DOHH2 (cell line): Measurements from ENCODE around the gene ERC2.

ENCODE experiments used
- H3F3A ChIP-seq: fragments of 200-600 bp; sonication (generic), shearing (Covaris generic); 2 replicates; pipeline ENCODE4 v1.6.0; 2016; ENCODE audit warnings: antibody characterized with exemption, mild to moderate bottlenecking; ENCODE audit not compliant: control insufficient read depth, insufficient read depth
- H3K27ac ChIP-seq: fragments of 200-600 bp; sonication (generic); 2 replicates; pipeline ENCODE4 v1.5.1; 2014; ENCODE audit warnings: low read depth, mild to moderate bottlenecking, low read length, moderate library complexity
- H3K27me3 ChIP-seq: fragments of 200-600 bp; sonication (generic); 2 replicates; pipeline ENCODE4 v1.6.1; 2014; ENCODE audit warnings: mild to moderate bottlenecking, low read length, mixed read lengths; ENCODE audit not compliant: control insufficient read depth
- H3K36me3 ChIP-seq: fragments of 200-600 bp; sonication (generic); 2 replicates; pipeline ENCODE4 v1.6.1; 2014; ENCODE audit warnings: mild to moderate bottlenecking, low read length, moderate library complexity, mixed read lengths; ENCODE audit not compliant: control insufficient read depth
- H3K4me1 ChIP-seq: fragments of 200-600 bp; sonication (generic); 2 replicates; pipeline ENCODE4 v1.6.1; 2014; ENCODE audit warnings: mild to moderate bottlenecking, low read length, mixed read lengths; ENCODE audit not compliant: control insufficient read depth
- H3K4me2 ChIP-seq: fragments of 200-600 bp; sonication (generic); 2 replicates; pipeline ENCODE4 v1.6.0; 2014; ENCODE audit warnings: mild to moderate bottlenecking, low read length, moderate library complexity
- H3K4me3 ChIP-seq: fragments of 200-600 bp; sonication (generic); 2 replicates; pipeline ENCODE4 v1.5.1; 2014; ENCODE audit warnings: mild to moderate bottlenecking, low read length, mixed read lengths
- H3K79me2 ChIP-seq: fragments of 200-600 bp; sonication (generic); 2 replicates; pipeline ENCODE4 v1.6.1; 2014; ENCODE audit warnings: mild to moderate bottlenecking, low read length, mixed read lengths; ENCODE audit not compliant: control insufficient read depth
- H3K9me2 ChIP-seq: fragments of 200-600 bp; sonication (generic); replicated peaks from 2 replicates; pipeline ENCODE4 v1.6.1; 2014; ENCODE audit warnings: mild to moderate bottlenecking, low read length, mixed read lengths; ENCODE audit not compliant: control insufficient read depth
- H3K9me3 ChIP-seq: fragments of 200-600 bp; sonication (generic); 2 replicates; pipeline ENCODE4 v1.6.1; 2014; ENCODE audit warnings: antibody characterized with exemption, low read length, mixed read lengths; ENCODE audit not compliant: control insufficient read depth, insufficient read depth
- H4K20me1 ChIP-seq: fragments of 200-600 bp; sonication (generic); 2 replicates; pipeline ENCODE4 v1.6.0; 2014; ENCODE audit warnings: low read depth, mild to moderate bottlenecking, antibody characterized with exemption, low read length, moderate library complexity; ENCODE audit not compliant: control insufficient read depth, insufficient read depth
- CTCF ChIP-seq: fragments of 200-600 bp; sonication (generic); IDR thresholded peaks from one replicate; pipeline ENCODE4 v1.5.1; 2014; ENCODE audit warnings: antibody characterized with exemption, mild to moderate bottlenecking, low read depth, low read length; ENCODE audit not compliant: poor library complexity, severe bottlenecking
- EZH2phosphoT487 ChIP-seq: fragments of 200-600 bp; sonication (generic); IDR thresholded peaks from 2 replicates; pipeline ENCODE4 v1.6.1; 2017; ENCODE audit warnings: borderline replicate concordance, mild to moderate bottlenecking, antibody characterized with exemption, low read length, moderate library complexity, mixed read lengths

The ERC2 gene

DNA sequence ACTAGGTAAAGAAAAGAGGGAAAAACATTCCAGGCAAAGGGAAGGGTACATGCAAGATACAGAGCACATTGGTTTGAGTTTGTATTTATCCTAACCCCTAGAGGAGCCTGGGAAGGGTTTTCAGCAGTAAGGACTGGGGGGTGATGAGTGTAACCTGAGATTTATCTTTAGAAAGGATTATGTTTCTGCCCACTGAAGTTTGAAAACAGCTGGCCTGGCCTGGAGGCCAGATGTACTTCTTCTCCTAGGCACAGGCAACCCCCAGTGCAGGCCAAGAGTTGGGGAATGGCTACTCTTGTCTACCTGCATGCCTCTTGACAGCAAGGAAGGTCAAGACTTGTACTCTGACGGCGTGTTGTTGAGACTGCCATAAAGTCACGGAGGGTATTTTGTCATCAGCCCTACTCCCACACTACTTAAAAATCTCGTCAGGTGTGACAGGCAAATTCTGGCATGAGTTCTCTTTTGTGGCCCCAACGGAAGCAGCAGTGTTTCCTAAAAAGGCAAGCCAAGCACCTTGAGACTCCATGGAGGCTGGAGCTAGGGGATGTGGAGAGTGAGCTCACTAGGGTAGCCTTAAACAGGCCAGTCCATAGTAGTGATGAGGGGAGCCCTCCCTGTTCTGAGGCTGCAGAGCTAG is 739.7 kb downstream of the ERC2 start:
- no peaks in the 10 kb centered on the region for H4K20me1 ChIP-seq
- no peaks in the 10 kb centered on the region for H3K9me2 ChIP-seq
- H3K4me3 ChIP-seq, result no peak overlapping the region
- H3K27me3 ChIP-seq, result peaks cover 6% of the 10 kb centered on the region
- H3K4me1 ChIP-seq, result no peaks in the 10 kb centered on the region
- no peak overlapping the region for H3K4me2 ChIP-seq
- no peaks in the 10 kb centered on the region for H3K36me3 ChIP-seq
- no peaks in the 10 kb centered on the region for H3K79me2 ChIP-seq
- H3F3A ChIP-seq, result no peaks in the 10 kb centered on the region
- no peaks in the 10 kb centered on the region; the same call in 1 of the 2 replicates for H3K9me3 ChIP-seq
- no peak for TF ChIP-seq CTCF
- TF ChIP-seq EZH2phosphoT487, result no peak
- no peak overlapping the region for H3K27ac ChIP-seq

GRCh38 chr3:55726501-55726775 is 741.8 kb downstream of the ERC2 start:
- TF ChIP-seq CTCF (no peak), EZH2phosphoT487 (no peak)
- peaks cover 6% of the 10 kb centered on the region for H3K27me3 ChIP-seq
- no peaks in the 10 kb centered on the region for H3F3A ChIP-seq
- H3K9me2 ChIP-seq, result no peaks in the 10 kb centered on the region
- H3K4me2 ChIP-seq, result no peak overlapping the region
- no peak overlapping the region for H3K27ac ChIP-seq
- no peaks in the 10 kb centered on the region for H3K36me3 ChIP-seq
- no peak overlapping the region for H3K4me3 ChIP-seq
- H3K9me3 ChIP-seq, result no peaks in the 10 kb centered on the region; the same call in 1 of the 2 replicates
- no peaks in the 10 kb centered on the region for H3K79me2 ChIP-seq
- H3K4me1 ChIP-seq, result no peaks in the 10 kb centered on the region
- no peaks in the 10 kb centered on the region for H4K20me1 ChIP-seq

DNA sequence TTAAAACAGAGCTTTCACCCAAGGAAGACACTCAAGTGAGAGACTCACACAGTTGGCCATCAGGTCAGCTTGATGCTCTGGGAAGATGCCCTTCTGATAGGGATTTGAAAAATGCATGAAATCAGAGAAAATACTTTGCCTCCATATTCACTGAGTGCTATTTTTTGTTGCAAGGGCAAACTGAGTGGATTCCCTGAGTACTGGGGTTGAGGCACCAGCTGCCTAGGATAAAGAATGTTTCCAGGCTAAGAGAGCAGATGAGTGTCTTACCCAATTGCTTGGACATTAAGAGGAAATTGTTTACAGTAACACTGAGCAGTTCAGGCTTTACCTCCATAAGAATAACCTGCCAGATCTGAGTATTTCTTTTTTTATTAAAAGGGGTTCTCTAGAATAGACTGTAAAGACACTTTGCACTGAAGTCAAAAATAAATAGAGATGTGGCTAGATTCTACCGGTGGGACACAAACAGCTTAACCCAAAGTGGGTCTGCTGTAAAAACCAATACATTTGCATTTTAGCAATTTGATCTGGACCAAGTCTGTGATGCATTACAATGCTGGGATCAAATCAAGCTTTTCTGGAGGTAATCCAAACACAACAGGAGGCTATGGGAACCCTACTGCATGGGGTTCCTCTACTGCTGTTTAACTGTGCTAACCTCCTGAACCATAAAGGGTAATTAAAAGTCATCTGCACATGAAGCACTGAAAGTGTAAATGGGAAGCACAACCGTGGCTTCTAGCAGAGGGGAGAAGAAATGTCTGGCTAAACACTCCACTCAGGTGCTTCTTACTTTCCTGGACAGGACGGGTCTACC is 742.4 kb downstream of the ERC2 start:
- H3K27me3 ChIP-seq, result peaks cover 6% of the 10 kb centered on the region
- H3K4me1 ChIP-seq, result no peaks in the 10 kb centered on the region
- no peak overlapping the region for H3K27ac ChIP-seq
- H3K9me3 ChIP-seq, result no peaks in the 10 kb centered on the region; the same call in 1 of the 2 replicates
- TF ChIP-seq CTCF (no peak), EZH2phosphoT487 (no peak)
- H3K79me2 ChIP-seq, result no peaks in the 10 kb centered on the region
- H3K4me3 ChIP-seq, result no peak overlapping the region
- no peak overlapping the region for H3K4me2 ChIP-seq
- no peaks in the 10 kb centered on the region for H3K9me2 ChIP-seq
- H4K20me1 ChIP-seq, result no peaks in the 10 kb centered on the region
- H3K36me3 ChIP-seq, result no peaks in the 10 kb centered on the region
- H3F3A ChIP-seq, result no peaks in the 10 kb centered on the region
